Neural cell (in vitro differentiated cells): ENCODE data around the gene CP.

ENCODE experiments used
- EP300 ChIP-seq: fragments of 450-650 bp; conservative IDR thresholded peaks from 2 replicates; pipeline ENCODE4 v1.6.1; 2014; ENCODE audit warnings: antibody characterized with exemption, mild to moderate bottlenecking, moderate library complexity; ENCODE audit not compliant: poor library complexity, severe bottlenecking
- EZH2 ChIP-seq: fragments of 200-600, 300-800 bp; shearing (Covaris generic), sonication (generic); IDR thresholded peaks from 2 replicates; pipeline ENCODE4 v1.6.1; 2014; ENCODE audit warnings: antibody characterized with exemption, low read length, borderline replicate concordance, mild to moderate bottlenecking; ENCODE audit not compliant: insufficient read depth, poor library complexity, severe bottlenecking
- POLR2AphosphoS5 ChIP-seq: IDR thresholded peaks from 2 replicates; pipeline ENCODE4 v1.6.1; 2012
- SMC3 ChIP-seq: fragments of 450-650 bp; conservative IDR thresholded peaks from 2 replicates; pipeline ENCODE4 v1.6.1; 2014; ENCODE audit warnings: antibody characterized with exemption, mild to moderate bottlenecking, moderate library complexity; ENCODE audit not compliant: poor library complexity
- TF ChIP-seq, protein P1 (sequence below): fragments of 450-650 bp; IDR thresholded peaks from 2 replicates; pipeline ENCODE4 v1.5.1; 2014; ENCODE audit warnings: antibody characterized with exemption, mild to moderate bottlenecking, moderate library complexity; ENCODE audit not compliant: poor library complexity, severe bottlenecking

DNA sequence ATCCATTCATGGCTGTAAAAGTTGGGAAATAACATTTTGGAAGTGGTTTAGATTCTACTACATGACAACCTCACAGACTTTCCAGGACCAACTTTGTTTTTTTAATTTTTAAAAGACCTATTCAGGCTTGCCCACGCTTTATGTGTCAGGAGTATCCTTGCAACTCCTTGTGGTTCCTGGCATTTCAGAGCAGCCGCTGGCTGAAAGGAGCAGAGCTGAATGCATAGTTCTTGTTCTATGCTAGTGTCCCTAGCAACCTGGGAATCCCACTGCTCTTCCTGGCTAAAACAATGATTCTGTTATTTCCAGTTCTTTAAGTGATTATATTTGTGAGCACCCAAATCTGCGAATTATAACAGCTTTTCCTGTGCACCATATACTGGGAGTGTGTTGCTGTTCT lies 34.9 kb downstream of the CP start:
- TF ChIP-seq EP300 (no peak), EZH2 (no peak), SMC3 (no peak), POLR2AphosphoS5 (no peak)
- TF ChIP-seq, protein P1, sequence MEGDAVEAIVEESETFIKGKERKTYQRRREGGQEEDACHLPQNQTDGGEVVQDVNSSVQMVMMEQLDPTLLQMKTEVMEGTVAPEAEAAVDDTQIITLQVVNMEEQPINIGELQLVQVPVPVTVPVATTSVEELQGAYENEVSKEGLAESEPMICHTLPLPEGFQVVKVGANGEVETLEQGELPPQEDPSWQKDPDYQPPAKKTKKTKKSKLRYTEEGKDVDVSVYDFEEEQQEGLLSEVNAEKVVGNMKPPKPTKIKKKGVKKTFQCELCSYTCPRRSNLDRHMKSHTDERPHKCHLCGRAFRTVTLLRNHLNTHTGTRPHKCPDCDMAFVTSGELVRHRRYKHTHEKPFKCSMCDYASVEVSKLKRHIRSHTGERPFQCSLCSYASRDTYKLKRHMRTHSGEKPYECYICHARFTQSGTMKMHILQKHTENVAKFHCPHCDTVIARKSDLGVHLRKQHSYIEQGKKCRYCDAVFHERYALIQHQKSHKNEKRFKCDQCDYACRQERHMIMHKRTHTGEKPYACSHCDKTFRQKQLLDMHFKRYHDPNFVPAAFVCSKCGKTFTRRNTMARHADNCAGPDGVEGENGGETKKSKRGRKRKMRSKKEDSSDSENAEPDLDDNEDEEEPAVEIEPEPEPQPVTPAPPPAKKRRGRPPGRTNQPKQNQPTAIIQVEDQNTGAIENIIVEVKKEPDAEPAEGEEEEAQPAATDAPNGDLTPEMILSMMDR = no peak
